Measurements from ENCODE around the gene ERO1A.

GRCh38 chr14:52686176-52686575 lies 9.2 kb downstream of the ERO1A start:
- no peak for TF ChIP-seq CTCF (IDR thresholded peaks at IDR 0.05 in 8 of 11, conservative IDR thresholded peaks at IDR 0.05 in 3 of 11)
- no peak for TF ChIP-seq POLR2AphosphoS5 (IDR thresholded peaks at IDR 0.05)
- no peak for TF ChIP-seq POLR2A (IDR thresholded peaks at IDR 0.05)
